GM12878 (cell line): ENCODE results near the gene CDKL4. TPM values are rescaled to one million over a fixed set of nuclear protein-coding genes. Genes with fewer than 3 reads are reported as not detected.

Experiments used
- ATAC-seq: fragments of 200-7000 bp; cut with Tn5 transposase; 3 replicates; pipeline ENCODE4 v1.9.1; 2020; ENCODE audit warnings: mild to moderate bottlenecking, moderate library complexity
- BruUV-seq: library from RNA; stranded (reverse); fragments of 400-500 nt; replicated peaks from 2 replicates; lab custom pipeline; 2021; lab: Mats Ljungman, UMichigan
- CTCF ChIA-PET: fragments of 300-600 bp; sonication (Branson Sonifier 250); formaldehyde crosslinking; extraction: SDS; loops from one replicate; lab custom pipeline; 2021; ENCODE audit warnings: inconsistent platforms; lab: Yijun Ruan, JAX
- POLR2A ChIA-PET: fragments of 350-600 bp; formaldehyde crosslinking; extraction: SDS; loops from one replicate; lab custom pipeline; 2021; ENCODE audit warnings: inconsistent platforms; lab: Charles Lee
- RAD21 ChIA-PET: fragments of 300-600 bp; sonication (Branson Sonifier 250); formaldehyde crosslinking; loops from one replicate; lab custom pipeline; 2023; ENCODE audit warnings: antibody characterized with exemption; ENCODE audit not compliant: unreplicated experiment; lab: Charles Lee
- SMC1A ChIA-PET: fragments of 300-600 bp; sonication (Branson Sonifier 250); formaldehyde crosslinking; loops from one replicate; lab custom pipeline; 2023; ENCODE audit not compliant: unreplicated experiment, uncharacterized antibody; lab: Charles Lee
- DNase-seq: peaks from one replicate; pipeline ENCODE4 v3.0.0-alpha.2; 2011; ENCODE audit warnings: low read depth, low spot score
- FAIRE-seq: peaks from 3 replicates; lab custom pipeline; 2011; peaks lifted over from hg19 to GRCh38; lab: Jason Lieb, UNC
- H2AFZ ChIP-seq: 2 replicates; pipeline ENCODE4 v1.6.0; 2011; ENCODE audit warnings: low read depth, low read length, control low read depth; ENCODE audit not compliant: control insufficient read depth
- H3K27ac ChIP-seq: 2 replicates; pipeline ENCODE4 v1.5.1; 2011; ENCODE audit warnings: control low read depth; ENCODE audit not compliant: control insufficient read depth, insufficient read depth
- H3K27me3 ChIP-seq, 2 experiments: replicated peaks in 1 of 2; 2 replicates each; pipeline versions ENCODE4 v1.6.0 to v1.6.1; 2011; ENCODE audit warnings: low read length in 1 of 2; ENCODE audit not compliant: control insufficient read depth in 2 of 2, insufficient read depth in 2 of 2
- H3K36me3 ChIP-seq, 2 experiments: 2 replicates each; pipeline ENCODE4 v1.5.1; 2011; ENCODE audit warnings: low read length in 1 of 2; ENCODE audit not compliant: control insufficient read depth in 2 of 2, insufficient read depth in 2 of 2
- H3K4me1 ChIP-seq: 2 replicates; pipeline ENCODE4 v1.6.1; 2011; ENCODE audit warnings: mild to moderate bottlenecking, low read length, moderate library complexity, mixed read lengths; ENCODE audit not compliant: control insufficient read depth, insufficient read depth
- H3K4me2 ChIP-seq: 2 replicates; pipeline ENCODE4 v1.6.0; 2011; ENCODE audit warnings: control low read depth; ENCODE audit not compliant: control insufficient read depth, insufficient read depth
- H3K4me3 ChIP-seq: fragments of 200-600 bp; sonication (generic); 2 replicates; pipeline ENCODE4 v1.5.1; 2016
- H3K79me2 ChIP-seq: 2 replicates; pipeline ENCODE4 v1.6.0; 2011; ENCODE audit warnings: low read length; ENCODE audit not compliant: control insufficient read depth, insufficient read depth
- H3K9ac ChIP-seq: 2 replicates; pipeline ENCODE4 v1.8.0; 2011; ENCODE audit warnings: low read length, control low read depth, mixed read lengths; ENCODE audit not compliant: control insufficient read depth, insufficient read depth
- H3K9me3 ChIP-seq: replicated peaks from 3 replicates; pipeline ENCODE4 v1.5.1; 2011; ENCODE audit warnings: mild to moderate bottlenecking, low read length; ENCODE audit not compliant: control insufficient read depth, insufficient read depth
- H4K20me1 ChIP-seq: 2 replicates; pipeline ENCODE4 v1.6.0; 2011; ENCODE audit not compliant: control insufficient read depth, insufficient read depth
- ASH2L ChIP-seq: fragments of 300-600, 200-600 bp; sonication (generic); IDR thresholded peaks from 2 replicates; pipeline ENCODE4 v1.6.1; 2017; ENCODE audit warnings: low read depth, mild to moderate bottlenecking, borderline replicate concordance
- ETV6 ChIP-seq, 2 experiments: fragments of 450-650 bp in 1 of 2; IDR thresholded peaks in 1 of 2; conservative IDR thresholded peaks in 1 of 2; 2 replicates each; pipeline ENCODE4 v1.6.1; 2014; ENCODE audit warnings: antibody characterized with exemption in 1 of 2, borderline replicate concordance in 1 of 2, low read depth in 1 of 2, mild to moderate bottlenecking in 1 of 2, moderate library complexity in 1 of 2
- GATAD2B ChIP-seq: fragments of 450-650 bp; conservative IDR thresholded peaks from 2 replicates; pipeline ENCODE4 v1.6.1; 2017; ENCODE audit warnings: low read depth, mild to moderate bottlenecking, moderate library complexity
- KDM1A ChIP-seq: fragments of 200-600 bp; sonication (generic); IDR thresholded peaks from 2 replicates; pipeline ENCODE4 v1.6.1; 2016; ENCODE audit warnings: borderline replicate concordance
- NFYB ChIP-seq: IDR thresholded peaks from 2 replicates; pipeline ENCODE4 v1.6.1; 2011; ENCODE audit warnings: low read depth, mild to moderate bottlenecking, low read length, improper control_type of control experiment, moderate library complexity; ENCODE audit not compliant: insufficient read depth
- NRF1 ChIP-seq: conservative IDR thresholded peaks from 2 replicates; pipeline ENCODE4 v1.6.1; 2011; ENCODE audit warnings: mild to moderate bottlenecking, low read depth, low read length, improper control_type of control experiment
- SIX5 ChIP-seq: IDR thresholded peaks from 2 replicates; pipeline ENCODE4 v1.6.1; 2011; ENCODE audit warnings: mild to moderate bottlenecking, low read depth, low read length, moderate library complexity; ENCODE audit not compliant: severe bottlenecking
- SP1 ChIP-seq: IDR thresholded peaks from one replicate; pipeline ENCODE4 v1.6.1; 2011; ENCODE audit warnings: low read depth, low read length
- TBL1XR1 ChIP-seq: IDR thresholded peaks from 2 replicates; pipeline ENCODE4 v1.6.1; 2012; ENCODE audit warnings: low read depth, low read length, improper control_type of control experiment
- WRNIP1 ChIP-seq: IDR thresholded peaks from 2 replicates; pipeline ENCODE4 v1.6.1; 2011; ENCODE audit warnings: low read depth, low read length, improper control_type of control experiment, borderline replicate concordance
- ZNF207 ChIP-seq: fragments of 450-650 bp; IDR thresholded peaks from 2 replicates; pipeline ENCODE4 v1.6.1; 2014; ENCODE audit warnings: antibody characterized with exemption, mild to moderate bottlenecking, borderline replicate concordance
- ZNF384 ChIP-seq: IDR thresholded peaks from 2 replicates; pipeline ENCODE4 v1.6.1; 2012; ENCODE audit warnings: low read depth, mild to moderate bottlenecking, low read length, improper control_type of control experiment, borderline replicate concordance
- WGBS: methylation state at CpG from one replicate; pipeline ENCODE4 v1.1.6; 2016; ENCODE audit warnings: low lambda C conversion rate; ENCODE audit not compliant: insufficient replicate concordance, insufficient coverage; ENCODE audit errors: missing lambda C conversion rate; 5-methylcytosine and 5-hydroxymethylcytosine counted together
- in situ Hi-C: fragments of 300-500 bp; cut with MboI; formaldehyde crosslinking; loops from 9 replicates; pipeline ENCODE4 v1.14.3; 2018; ENCODE audit warnings: mixed read lengths
- intact Hi-C: fragments of 100-400 bp; cut with micrococcal nuclease; formaldehyde crosslinking; loops from one replicate; pipeline ENCODE4 v1.14.2; 2022; ENCODE audit not compliant: unreplicated experiment
- polyA plus RNA-seq, 11 experiments: library from polyadenylated mRNA; depleted of rRNA in 4 of 11; unstranded in 6 of 11; stranded (reverse) in 5 of 11; fragments of >200 nt; fragmentation: Nextera tagmentation in 4 of 11; fragmentation: Illumina TruSeq in 1 of 11; extraction: Ambion mirVana in 4 of 11; extraction: Trizol in 1 of 11; gene quantifications; 1 replicate in 1 of 11; 2 replicates in 10 of 11; pipeline versions ENCODE4 v1.2.1 to v1.2.3, GENCODE V29; 2011 to 2016; ENCODE audit warnings: inconsistent platforms in 2 of 11, missing spikeins in 2 of 11, low read depth in 1 of 11
- total RNA-seq, 4 experiments: library from RNA; depleted of rRNA in 3 of 4; stranded (reverse); fragments of >200 nt in 3 of 4; fragmentation: Illumina TruSeq in 1 of 4; extraction: Trizol in 1 of 4; gene quantifications; 2 replicates each; pipeline versions ENCODE4 v1.2.1 to v1.2.3, GENCODE V29; 2013 to 2021
- TF ChIP-seq, protein P1 (sequence below): fragments of 450-650 bp; IDR thresholded peaks from 2 replicates; pipeline ENCODE4 v1.6.1; 2017; ENCODE audit warnings: mild to moderate bottlenecking, low read depth, inconsistent platforms; ENCODE audit not compliant: poor library complexity, severe bottlenecking
- TF ChIP-seq, protein P2 (sequence below): fragments of 450-650 bp; IDR thresholded peaks from 2 replicates; pipeline ENCODE4 v1.6.1; 2016; ENCODE audit warnings: mild to moderate bottlenecking, moderate library complexity, borderline replicate concordance
- TF ChIP-seq, protein P3 (sequence below): fragments of 450-650 bp; IDR thresholded peaks from 2 replicates; pipeline ENCODE4 v1.6.1; 2018; ENCODE audit warnings: mild to moderate bottlenecking, low read depth, moderate library complexity; ENCODE audit not compliant: partially characterized antibody

The CDKL4 gene
- total and polyA plus RNA-seq, 10 of the 15 experiments (the other 5 are each of a cell fraction or from before 2014, with no cell fraction given): not detected

DNA sequence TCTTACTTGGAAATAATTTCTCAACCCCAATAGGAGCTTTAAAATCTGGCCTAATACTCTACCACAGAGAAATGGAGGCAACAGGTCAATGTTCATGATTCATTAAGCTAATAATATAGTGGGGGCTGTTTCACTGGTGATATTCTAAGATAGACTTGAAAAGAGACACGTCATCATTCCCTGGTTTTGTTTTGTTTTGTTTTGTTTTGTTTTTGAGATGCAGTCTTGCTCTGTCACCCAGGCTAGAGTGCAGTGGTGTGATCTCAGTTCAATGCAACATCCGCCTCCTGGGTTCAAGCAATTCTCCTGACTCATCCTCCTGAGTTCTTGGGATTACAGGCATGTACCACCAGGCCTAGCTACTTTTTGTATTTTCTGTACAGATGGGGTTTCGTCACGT, 85.4 kb downstream of the CDKL4 start:
- Histone ChIP-seq H3K27ac (no peak overlapping the region), H4K20me1 (no peaks in the 10 kb centered on the region), H3K4me1 (no peaks in the 10 kb centered on the region), H3K9ac (no peak overlapping the region), H3K27me3 (no peaks in the 10 kb centered on the region), H3K36me3 (no peaks in the 10 kb centered on the region), H3K4me3 (no peak overlapping the region), H2AFZ (peak overlapping the region; percentile 39; the same call in 1 of the 2 replicates), H3K9me3 (no peaks in the 10 kb centered on the region), H3K4me2 (no peak overlapping the region), H3K79me2 (no peaks in the 10 kb centered on the region)
- POLR2A ChIA-PET: no interaction called here
- no TSS peak for BruUV-seq
- RAD21 ChIA-PET: no interaction called here
- WGBS: 57% methylated on average over 4 of the region's 4 CpGs
- ATAC-seq (no peak), FAIRE-seq (no peak), DNase-seq (no peak)
- intact Hi-C loops: no loop called here
- in situ Hi-C loops: no loop called here
- CTCF ChIA-PET: no interaction called here
- SMC1A ChIA-PET: no interaction called here
- no peak for TF ChIP-seq TBL1XR1
- TF ChIP-seq GATAD2B: no peak
- no peak for TF ChIP-seq KDM1A
- TF ChIP-seq, protein P1, sequence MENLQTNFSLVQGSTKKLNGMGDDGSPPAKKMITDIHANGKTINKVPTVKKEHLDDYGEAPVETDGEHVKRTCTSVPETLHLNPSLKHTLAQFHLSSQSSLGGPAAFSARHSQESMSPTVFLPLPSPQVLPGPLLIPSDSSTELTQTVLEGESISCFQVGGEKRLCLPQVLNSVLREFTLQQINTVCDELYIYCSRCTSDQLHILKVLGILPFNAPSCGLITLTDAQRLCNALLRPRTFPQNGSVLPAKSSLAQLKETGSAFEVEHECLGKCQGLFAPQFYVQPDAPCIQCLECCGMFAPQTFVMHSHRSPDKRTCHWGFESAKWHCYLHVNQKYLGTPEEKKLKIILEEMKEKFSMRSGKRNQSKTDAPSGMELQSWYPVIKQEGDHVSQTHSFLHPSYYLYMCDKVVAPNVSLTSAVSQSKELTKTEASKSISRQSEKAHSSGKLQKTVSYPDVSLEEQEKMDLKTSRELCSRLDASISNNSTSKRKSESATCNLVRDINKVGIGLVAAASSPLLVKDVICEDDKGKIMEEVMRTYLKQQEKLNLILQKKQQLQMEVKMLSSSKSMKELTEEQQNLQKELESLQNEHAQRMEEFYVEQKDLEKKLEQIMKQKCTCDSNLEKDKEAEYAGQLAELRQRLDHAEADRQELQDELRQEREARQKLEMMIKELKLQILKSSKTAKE: no peak
- TF ChIP-seq SIX5: no peak
- TF ChIP-seq SP1: no peak
- TF ChIP-seq, protein P2, sequence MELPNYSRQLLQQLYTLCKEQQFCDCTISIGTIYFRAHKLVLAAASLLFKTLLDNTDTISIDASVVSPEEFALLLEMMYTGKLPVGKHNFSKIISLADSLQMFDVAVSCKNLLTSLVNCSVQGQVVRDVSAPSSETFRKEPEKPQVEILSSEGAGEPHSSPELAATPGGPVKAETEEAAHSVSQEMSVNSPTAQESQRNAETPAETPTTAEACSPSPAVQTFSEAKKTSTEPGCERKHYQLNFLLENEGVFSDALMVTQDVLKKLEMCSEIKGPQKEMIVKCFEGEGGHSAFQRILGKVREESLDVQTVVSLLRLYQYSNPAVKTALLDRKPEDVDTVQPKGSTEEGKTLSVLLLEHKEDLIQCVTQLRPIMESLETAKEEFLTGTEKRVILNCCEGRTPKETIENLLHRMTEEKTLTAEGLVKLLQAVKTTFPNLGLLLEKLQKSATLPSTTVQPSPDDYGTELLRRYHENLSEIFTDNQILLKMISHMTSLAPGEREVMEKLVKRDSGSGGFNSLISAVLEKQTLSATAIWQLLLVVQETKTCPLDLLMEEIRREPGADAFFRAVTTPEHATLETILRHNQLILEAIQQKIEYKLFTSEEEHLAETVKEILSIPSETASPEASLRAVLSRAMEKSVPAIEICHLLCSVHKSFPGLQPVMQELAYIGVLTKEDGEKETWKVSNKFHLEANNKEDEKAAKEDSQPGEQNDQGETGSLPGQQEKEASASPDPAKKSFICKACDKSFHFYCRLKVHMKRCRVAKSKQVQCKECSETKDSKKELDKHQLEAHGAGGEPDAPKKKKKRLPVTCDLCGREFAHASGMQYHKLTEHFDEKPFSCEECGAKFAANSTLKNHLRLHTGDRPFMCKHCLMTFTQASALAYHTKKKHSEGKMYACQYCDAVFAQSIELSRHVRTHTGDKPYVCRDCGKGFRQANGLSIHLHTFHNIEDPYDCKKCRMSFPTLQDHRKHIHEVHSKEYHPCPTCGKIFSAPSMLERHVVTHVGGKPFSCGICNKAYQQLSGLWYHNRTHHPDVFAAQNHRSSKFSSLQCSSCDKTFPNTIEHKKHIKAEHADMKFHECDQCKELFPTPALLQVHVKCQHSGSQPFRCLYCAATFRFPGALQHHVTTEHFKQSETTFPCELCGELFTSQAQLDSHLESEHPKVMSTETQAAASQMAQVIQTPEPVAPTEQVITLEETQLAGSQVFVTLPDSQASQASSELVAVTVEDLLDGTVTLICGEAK: no peak
- no peak for TF ChIP-seq NFYB
- no peak for TF ChIP-seq ASH2L
- no peak for TF ChIP-seq ETV6 (conservative IDR thresholded peaks at IDR 0.05 in 1 of 2, IDR thresholded peaks at IDR 0.05 in 1 of 2; ENCODE audit: borderline replicate concordance in 1 of 2, low read depth in 1 of 2)
- TF ChIP-seq WRNIP1: no peak
- TF ChIP-seq ZNF207: no peak
- TF ChIP-seq, protein P3, sequence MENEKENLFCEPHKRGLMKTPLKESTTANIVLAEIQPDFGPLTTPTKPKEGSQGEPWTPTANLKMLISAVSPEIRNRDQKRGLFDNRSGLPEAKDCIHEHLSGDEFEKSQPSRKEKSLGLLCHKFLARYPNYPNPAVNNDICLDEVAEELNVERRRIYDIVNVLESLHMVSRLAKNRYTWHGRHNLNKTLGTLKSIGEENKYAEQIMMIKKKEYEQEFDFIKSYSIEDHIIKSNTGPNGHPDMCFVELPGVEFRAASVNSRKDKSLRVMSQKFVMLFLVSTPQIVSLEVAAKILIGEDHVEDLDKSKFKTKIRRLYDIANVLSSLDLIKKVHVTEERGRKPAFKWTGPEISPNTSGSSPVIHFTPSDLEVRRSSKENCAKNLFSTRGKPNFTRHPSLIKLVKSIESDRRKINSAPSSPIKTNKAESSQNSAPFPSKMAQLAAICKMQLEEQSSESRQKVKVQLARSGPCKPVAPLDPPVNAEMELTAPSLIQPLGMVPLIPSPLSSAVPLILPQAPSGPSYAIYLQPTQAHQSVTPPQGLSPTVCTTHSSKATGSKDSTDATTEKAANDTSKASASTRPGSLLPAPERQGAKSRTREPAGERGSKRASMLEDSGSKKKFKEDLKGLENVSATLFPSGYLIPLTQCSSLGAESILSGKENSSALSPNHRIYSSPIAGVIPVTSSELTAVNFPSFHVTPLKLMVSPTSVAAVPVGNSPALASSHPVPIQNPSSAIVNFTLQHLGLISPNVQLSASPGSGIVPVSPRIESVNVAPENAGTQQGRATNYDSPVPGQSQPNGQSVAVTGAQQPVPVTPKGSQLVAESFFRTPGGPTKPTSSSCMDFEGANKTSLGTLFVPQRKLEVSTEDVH: no peak
- TF ChIP-seq NRF1: no peak
- no peak for TF ChIP-seq ZNF384
